Psoas muscle (tissue), 8 donors: ENCODE data around the gene PDE11A. TPM values are rescaled to one million over a fixed set of nuclear protein-coding genes. Genes with fewer than 3 reads are reported as not detected.

Experiments used
- ATAC-seq, 4 donors: fragments of 200-7000 bp; cut with Tn5 transposase; one replicate each; pipeline ENCODE4 v1.9.1; 2020; ENCODE audit warnings: moderate library complexity in 3 of 4, mild to moderate bottlenecking in 2 of 4
- DNase-seq, 2 donors: peaks; one replicate each; pipeline ENCODE4 v3.0.0-alpha.2; 2020
- H3K27ac ChIP-seq: fragments of 200-600 bp; one replicate; pipeline ENCODE4 v1.8.0; 2022
- H3K27me3 ChIP-seq, 3 donors: fragments of 200-600 bp in 1 of 3; one replicate each; pipeline versions ENCODE4 v1.6.1 to v1.8.0; 2013 to 2022; ENCODE audit warnings: low read length in 2 of 3, mild to moderate bottlenecking in 2 of 3, moderate library complexity in 1 of 3; ENCODE audit not compliant: insufficient read depth in 3 of 3
- H3K36me3 ChIP-seq, 2 donors: fragments of 200-600 bp in 1 of 2; one replicate each; pipeline versions ENCODE4 v1.6.1 to v1.8.0; 2013 to 2022; ENCODE audit warnings: low read depth in 1 of 2, mild to moderate bottlenecking in 1 of 2, moderate library complexity in 1 of 2; ENCODE audit not compliant: insufficient read depth in 1 of 2
- H3K4me1 ChIP-seq: fragments of 200-600 bp; one replicate; pipeline ENCODE4 v1.8.0; 2022
- H3K4me3 ChIP-seq: fragments of 200-600 bp; one replicate; pipeline ENCODE4 v1.8.0; 2022; ENCODE audit warnings: mild to moderate bottlenecking
- H3K9me3 ChIP-seq: fragments of 200-600 bp; one replicate; pipeline ENCODE4 v1.8.0; 2022
- WGBS, 3 donors: extraction: QIAGEN DNeasy Blood & Tissue Kit; methylation state at CpG; one replicate each; pipeline versions ENCODE4 v1.1.6 to v1.1.7; 2013; 5-methylcytosine and 5-hydroxymethylcytosine counted together
- intact Hi-C, 2 donors: fragments of 100-400 bp; cut with DNase I; formaldehyde crosslinking; loops; one replicate each; pipeline versions ENCODE4 v1.11.0 to v1.14.2; 2022
- polyA plus RNA-seq, 3 donors: library from polyadenylated mRNA; stranded (reverse); fragments of 200-250 nt; gene quantifications; one replicate each; pipeline ENCODE4 v1.2.3, GENCODE V29; 2013
- total RNA-seq, 4 donors: library from RNA; stranded (reverse); fragmentation: NEBNext Ultra II Directional in 2 of 4; extraction: Animal tissue kit (Norgen Biotek cat#: 25700) in 2 of 4; gene quantifications; one replicate each; pipeline versions ENCODE4 v1.2.1 to v1.2.4, GENCODE V29; 2021 to 2023
- TF ChIP-seq, protein P1 (sequence below): fragments of 200-600 bp; IDR thresholded peaks from one replicate; pipeline ENCODE4 v1.8.0; 2022; ENCODE audit warnings: antibody characterized with exemption
- donor health status: healthy with polysubstance abuse.
- donor health status: DM: no; HTN: no; CAD: no; lungs with moderate emphysema.
- donor health status: Bipolar disorder and iron deficiency.
- donor health status: healthy.
- donor health status: DM: yes; HTN: yes; CAD: no.
- donor health status: DM: no; HTN: no; CAD: no.
- donor health status: DM: no; HTN: no; CAD: no.
- donor health status: DM: yes; HTN: yes; CAD: no.

PDE11A gene
- total and polyA plus RNA-seq, 7 donors = 0.35 to 39.7 (median 2.3) TPM

- intact Hi-C loops = no loop called here
- 96 to 97% (median 96%) methylated on average over 2 of the region's 2 CpGs for WGBS, 3 donors
- ATAC-seq = no peak
Observed at GRCh38 chr2:177767768-177768167, 304.8 kb downstream of the PDE11A start.

DNA sequence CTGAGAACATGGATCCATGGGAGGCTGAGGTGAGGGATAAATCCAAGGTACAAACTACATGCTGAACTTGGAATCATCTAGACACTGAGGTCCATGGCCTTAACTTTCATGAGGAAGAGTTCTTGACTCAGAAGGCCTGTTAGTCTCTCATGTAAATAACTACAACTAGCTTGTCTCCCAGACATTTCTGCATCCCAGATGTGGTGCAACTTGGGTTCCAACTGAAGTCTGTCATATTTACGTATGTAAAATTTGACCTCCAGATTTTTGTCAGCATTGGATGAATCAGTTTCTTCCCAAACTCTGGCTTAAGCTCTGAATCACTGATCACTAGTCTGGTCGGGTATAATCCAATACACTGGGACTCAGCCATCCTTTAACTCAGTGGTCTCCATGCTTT, 306.9 kb downstream of the PDE11A start:
- H3K4me1 ChIP-seq = no peaks in the 10 kb centered on the region
- intact Hi-C loops = no loop called here
- H3K27ac ChIP-seq = no peak overlapping the region
- H3K9me3 ChIP-seq = no peaks in the 10 kb centered on the region
- WGBS, 3 donors = 87 to 96% (median 95%) methylated on average over 2 of the region's 2 CpGs
- ATAC-seq (no peak), DNase-seq (no peak)
- no peak overlapping the region for H3K4me3 ChIP-seq
- TF ChIP-seq, protein P1, sequence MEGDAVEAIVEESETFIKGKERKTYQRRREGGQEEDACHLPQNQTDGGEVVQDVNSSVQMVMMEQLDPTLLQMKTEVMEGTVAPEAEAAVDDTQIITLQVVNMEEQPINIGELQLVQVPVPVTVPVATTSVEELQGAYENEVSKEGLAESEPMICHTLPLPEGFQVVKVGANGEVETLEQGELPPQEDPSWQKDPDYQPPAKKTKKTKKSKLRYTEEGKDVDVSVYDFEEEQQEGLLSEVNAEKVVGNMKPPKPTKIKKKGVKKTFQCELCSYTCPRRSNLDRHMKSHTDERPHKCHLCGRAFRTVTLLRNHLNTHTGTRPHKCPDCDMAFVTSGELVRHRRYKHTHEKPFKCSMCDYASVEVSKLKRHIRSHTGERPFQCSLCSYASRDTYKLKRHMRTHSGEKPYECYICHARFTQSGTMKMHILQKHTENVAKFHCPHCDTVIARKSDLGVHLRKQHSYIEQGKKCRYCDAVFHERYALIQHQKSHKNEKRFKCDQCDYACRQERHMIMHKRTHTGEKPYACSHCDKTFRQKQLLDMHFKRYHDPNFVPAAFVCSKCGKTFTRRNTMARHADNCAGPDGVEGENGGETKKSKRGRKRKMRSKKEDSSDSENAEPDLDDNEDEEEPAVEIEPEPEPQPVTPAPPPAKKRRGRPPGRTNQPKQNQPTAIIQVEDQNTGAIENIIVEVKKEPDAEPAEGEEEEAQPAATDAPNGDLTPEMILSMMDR = no peak
- H3K27me3 ChIP-seq = no peaks in the 10 kb centered on the region
- no peaks in the 10 kb centered on the region for H3K36me3 ChIP-seq

More at GRCh38 chr2:177767768-177768167, 304.8 kb downstream of the PDE11A start:
- H3K27ac ChIP-seq = no peak overlapping the region
- H3K4me3 ChIP-seq = no peak overlapping the region
- no peak for DNase-seq
- no peaks in the 10 kb centered on the region for H3K36me3 ChIP-seq
- H3K4me1 ChIP-seq = no peaks in the 10 kb centered on the region
- no peaks in the 10 kb centered on the region for H3K9me3 ChIP-seq
- TF ChIP-seq, protein P1 = no peak
- H3K27me3 ChIP-seq = no peaks in the 10 kb centered on the region

- TF ChIP-seq, protein P1 = peak; percentile 72
- no peak overlapping the region for H3K27ac ChIP-seq
- intact Hi-C loops = loop anchor here in 1 of 2 donors (2.0 to 5.0 kb wide), 2 partner anchors 429 to 601 kb away; no protein-coding TSS in a partner anchor
- no peak overlapping the region for H3K4me3 ChIP-seq
- ATAC-seq (peak; percentile 52 to 98 (median 91)), DNase-seq (peak; percentile 68 to 82)
- no peaks in the 10 kb centered on the region for H3K9me3 ChIP-seq
- no peaks in the 10 kb centered on the region for H3K27me3 ChIP-seq
- 24 to 28% (median 28%) methylated on average over 14 of the region's 14 CpGs for WGBS, 3 donors
- H3K36me3 ChIP-seq = no peaks in the 10 kb centered on the region
- no peaks in the 10 kb centered on the region for H3K4me1 ChIP-seq
Observed at GRCh38 chr2:177763531-177764265, 308.9 kb downstream of the PDE11A start.

GRCh38 chr2:177759443-177759842, 313.1 kb downstream of the PDE11A start:
- DNase-seq (no peak), ATAC-seq (no peak)
- peaks cover 3% of the 10 kb centered on the region for H3K4me1 ChIP-seq
- WGBS, 3 donors = 77 to 84% (median 79%) methylated on average over 3 of the region's 3 CpGs
- H3K27ac ChIP-seq = no peak overlapping the region
- no peaks in the 10 kb centered on the region for H3K9me3 ChIP-seq
- no peaks in the 10 kb centered on the region for H3K36me3 ChIP-seq
- TF ChIP-seq, protein P1 = no peak
- intact Hi-C loops = loop anchor here in 1 of 2 donors (10.0 kb wide), 1 partner anchor 425 kb away; no protein-coding TSS in a partner anchor
- no peak overlapping the region for H3K4me3 ChIP-seq
- H3K27me3 ChIP-seq = no peaks in the 10 kb centered on the region
